OCI-LY1 (cell line): Measurements from ENCODE around the gene CR1.
"Not testable (repeated sequence)": the region's sequence is repeated elsewhere in the genome, so short reads cannot be mapped to it uniquely, and the experiment has no call there.

Source experiments
- H2AFZ ChIP-seq: fragments of 200-600 bp; sonication (generic), shearing (Covaris generic); 2 replicates; pipeline ENCODE4 v1.6.0; 2014; ENCODE audit warnings: antibody characterized with exemption, mild to moderate bottlenecking, low read length
- H3F3A ChIP-seq: fragments of 200-600 bp; sonication (generic), shearing (Covaris generic); 2 replicates; pipeline ENCODE4 v1.6.0; 2014; ENCODE audit warnings: mild to moderate bottlenecking, antibody characterized with exemption, low read length, moderate library complexity; ENCODE audit not compliant: insufficient read depth
- H3K27ac ChIP-seq: fragments of 200-600 bp; sonication (generic); 2 replicates; pipeline ENCODE4 v1.5.1; 2014; ENCODE audit warnings: low read length, mixed run types, mild to moderate bottlenecking, low read depth; ENCODE audit not compliant: poor library complexity, severe bottlenecking
- H3K27me3 ChIP-seq: fragments of 200-600 bp; sonication (generic); 2 replicates; pipeline ENCODE4 v1.6.0; 2014; ENCODE audit warnings: antibody characterized with exemption, mild to moderate bottlenecking, low read length, moderate library complexity; ENCODE audit not compliant: insufficient read depth
- H3K36me3 ChIP-seq: fragments of 200-600 bp; sonication (generic); 2 replicates; pipeline ENCODE4 v1.6.1; 2014; ENCODE audit warnings: mild to moderate bottlenecking, antibody characterized with exemption, low read length, moderate library complexity, mixed read lengths; ENCODE audit not compliant: insufficient read depth
- H3K4me1 ChIP-seq: fragments of 200-600 bp; sonication (generic); 2 replicates; pipeline ENCODE4 v1.5.1; 2014; ENCODE audit warnings: mild to moderate bottlenecking, low read length, moderate library complexity; ENCODE audit not compliant: insufficient read depth, severe bottlenecking
- H3K4me2 ChIP-seq: fragments of 200-600 bp; sonication (generic), shearing (Covaris generic); 2 replicates; pipeline ENCODE4 v1.6.1; 2014; ENCODE audit warnings: low read length
- H3K4me3 ChIP-seq: fragments of 200-600 bp; sonication (generic); 2 replicates; pipeline ENCODE4 v1.5.1; 2014; ENCODE audit warnings: low read length, low read depth, mild to moderate bottlenecking, mixed read lengths; ENCODE audit not compliant: poor library complexity, severe bottlenecking
- H3K79me2 ChIP-seq: fragments of 200-600 bp; shearing (Covaris generic); 2 replicates; pipeline ENCODE4 v1.6.1; 2016; ENCODE audit warnings: mixed run types, low read length, mixed read lengths; ENCODE audit not compliant: insufficient read depth
- H3K9ac ChIP-seq: fragments of 200-600 bp; sonication (generic), shearing (Covaris generic); 2 replicates; pipeline ENCODE4 v1.6.1; 2014; ENCODE audit warnings: mild to moderate bottlenecking, low read length, mixed read lengths
- H3K9me2 ChIP-seq: fragments of 200-600 bp; sonication (generic), shearing (Covaris generic); 2 replicates; pipeline ENCODE4 v1.6.1; 2014; ENCODE audit warnings: low read depth, mild to moderate bottlenecking, low read length, mixed read lengths
- H3K9me3 ChIP-seq: fragments of 200-600 bp; shearing (Covaris generic); 2 replicates; pipeline ENCODE4 v1.6.1; 2014; ENCODE audit warnings: low read length, mixed read lengths
- H4K20me1 ChIP-seq: fragments of 200-600 bp; sonication (generic), shearing (Covaris generic); 2 replicates; pipeline ENCODE4 v1.6.0; 2016; ENCODE audit warnings: mild to moderate bottlenecking, low read length; ENCODE audit not compliant: insufficient read depth
- EZH2 ChIP-seq: fragments of 200-600 bp; sonication (generic), shearing (Covaris generic); IDR thresholded peaks from 2 replicates; pipeline ENCODE4 v1.8.0; 2017; ENCODE audit warnings: borderline replicate concordance, mixed run types, mild to moderate bottlenecking, antibody characterized with exemption, low read length, moderate library complexity, mixed read lengths
- TF ChIP-seq, protein P1 (sequence below): fragments of 200-600 bp; sonication (generic), shearing (Covaris generic); IDR thresholded peaks from 2 replicates; pipeline ENCODE4 v1.5.1; 2017; ENCODE audit warnings: mild to moderate bottlenecking, antibody characterized with exemption, low read length, moderate library complexity, mixed read lengths

The CR1 gene

DNA sequence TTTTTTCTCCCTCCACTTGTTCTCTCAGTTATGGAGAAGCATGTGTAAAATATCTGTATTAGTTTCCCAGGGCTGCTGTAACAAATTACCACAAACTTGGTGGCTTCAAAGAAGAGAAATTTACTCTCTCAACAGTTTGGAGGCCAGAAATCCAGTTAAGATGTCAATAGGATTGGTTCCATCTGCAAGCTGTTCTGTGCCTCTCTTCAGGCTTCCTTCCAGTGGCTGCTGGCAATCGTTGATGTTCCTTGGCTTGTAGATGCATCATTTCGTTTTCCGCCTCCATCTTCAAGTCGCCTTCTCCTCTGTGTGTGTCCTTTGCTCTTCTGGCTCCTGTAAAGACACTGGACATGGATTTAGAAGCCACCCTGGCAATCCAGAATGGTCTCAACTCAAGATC is 194.6 kb downstream of the CR1 start:
- not testable (repeated sequence) for H4K20me1 ChIP-seq, H3K4me2 ChIP-seq, H3K9me2 ChIP-seq, H3F3A ChIP-seq, H3K9ac ChIP-seq, H3K79me2 ChIP-seq, H2AFZ ChIP-seq, H3K27me3 ChIP-seq, H3K4me1 ChIP-seq, H3K9me3 ChIP-seq, H3K27ac ChIP-seq, H3K36me3 ChIP-seq, H3K4me3 ChIP-seq

DNA sequence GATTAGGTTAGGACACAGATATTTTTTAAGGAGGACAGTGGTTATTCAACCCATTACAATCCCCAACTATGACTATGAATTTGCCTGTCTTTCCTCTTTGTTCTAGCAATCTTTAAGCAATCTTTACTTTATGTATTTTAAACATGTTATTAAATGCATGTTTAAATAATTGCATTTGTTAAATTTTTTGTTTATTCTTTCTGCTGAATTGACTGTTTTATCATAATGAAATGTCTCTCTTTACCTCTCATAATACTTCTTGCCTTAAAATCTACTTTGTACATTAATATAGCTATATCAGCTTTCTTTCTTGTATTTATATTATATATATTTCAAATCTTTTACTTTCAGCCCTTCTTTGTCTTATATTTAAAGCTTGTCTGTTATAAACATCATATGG is 195.1 kb downstream of the CR1 start:
- no peaks in the 10 kb centered on the region for H3K9me2 ChIP-seq
- no peaks in the 10 kb centered on the region for H4K20me1 ChIP-seq
- no peaks in the 10 kb centered on the region for H3F3A ChIP-seq
- no peaks in the 10 kb centered on the region for H3K9me3 ChIP-seq
- no peak overlapping the region for H3K27ac ChIP-seq
- TF ChIP-seq, protein P1, sequence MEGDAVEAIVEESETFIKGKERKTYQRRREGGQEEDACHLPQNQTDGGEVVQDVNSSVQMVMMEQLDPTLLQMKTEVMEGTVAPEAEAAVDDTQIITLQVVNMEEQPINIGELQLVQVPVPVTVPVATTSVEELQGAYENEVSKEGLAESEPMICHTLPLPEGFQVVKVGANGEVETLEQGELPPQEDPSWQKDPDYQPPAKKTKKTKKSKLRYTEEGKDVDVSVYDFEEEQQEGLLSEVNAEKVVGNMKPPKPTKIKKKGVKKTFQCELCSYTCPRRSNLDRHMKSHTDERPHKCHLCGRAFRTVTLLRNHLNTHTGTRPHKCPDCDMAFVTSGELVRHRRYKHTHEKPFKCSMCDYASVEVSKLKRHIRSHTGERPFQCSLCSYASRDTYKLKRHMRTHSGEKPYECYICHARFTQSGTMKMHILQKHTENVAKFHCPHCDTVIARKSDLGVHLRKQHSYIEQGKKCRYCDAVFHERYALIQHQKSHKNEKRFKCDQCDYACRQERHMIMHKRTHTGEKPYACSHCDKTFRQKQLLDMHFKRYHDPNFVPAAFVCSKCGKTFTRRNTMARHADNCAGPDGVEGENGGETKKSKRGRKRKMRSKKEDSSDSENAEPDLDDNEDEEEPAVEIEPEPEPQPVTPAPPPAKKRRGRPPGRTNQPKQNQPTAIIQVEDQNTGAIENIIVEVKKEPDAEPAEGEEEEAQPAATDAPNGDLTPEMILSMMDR = no peak
- TF ChIP-seq EZH2 = no peak
- no peak overlapping the region for H3K9ac ChIP-seq
- no peaks in the 10 kb centered on the region for H3K36me3 ChIP-seq
- no peaks in the 10 kb centered on the region for H3K27me3 ChIP-seq
- H3K4me3 ChIP-seq = no peak overlapping the region
- no peak overlapping the region for H2AFZ ChIP-seq
- no peaks in the 10 kb centered on the region for H3K79me2 ChIP-seq
- H3K4me2 ChIP-seq = no peak overlapping the region
- H3K4me1 ChIP-seq = peaks cover 3% of the 10 kb centered on the region
